ENCODE data around the gene MTMR11.

- TF ChIP-seq CTCF (IDR thresholded peaks at IDR 0.05) = no peak
- TF ChIP-seq POLR2A (IDR thresholded peaks at IDR 0.05) = no peak
These were observed 11.3 kb downstream of the MTMR11 start for GRCh38 chr1:149925345-149925744.
